ENCODE measurements around the gene FLNC. TPM values are rescaled to one million over a fixed set of nuclear protein-coding genes. Genes with fewer than 3 reads are reported as not detected.

The FLNC gene
- total and polyA plus RNA-seq, 2 of the 13 experiments (the other 11 are each of a cell fraction or from before 2014, with no cell fraction given), result 0.02 TPM; not detected in 1

DNA sequence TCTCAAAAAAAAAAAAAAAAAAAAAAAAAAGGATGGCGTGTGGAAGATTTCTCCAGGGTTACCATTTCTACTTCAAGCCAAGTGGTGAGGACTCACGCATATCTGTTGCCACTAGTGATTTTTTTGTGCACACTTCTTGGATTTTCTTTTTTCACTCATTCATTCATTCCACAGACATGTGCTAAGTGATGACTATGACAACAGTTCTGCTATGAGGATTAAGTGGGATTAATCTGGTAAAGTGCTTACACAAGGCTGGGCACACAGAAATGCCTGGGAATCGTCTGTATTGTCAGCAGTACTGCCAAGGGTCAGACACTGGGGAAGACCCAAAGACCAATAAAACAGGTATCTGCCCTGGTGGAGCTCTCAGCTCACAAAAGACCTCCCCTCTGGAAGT lies 48.4 kb upstream of the FLNC start (continued):
- no peak for TF ChIP-seq SALL1 (CRISPR knock-in tag; IDR thresholded peaks at IDR 0.05)
- TF ChIP-seq, protein P1, sequence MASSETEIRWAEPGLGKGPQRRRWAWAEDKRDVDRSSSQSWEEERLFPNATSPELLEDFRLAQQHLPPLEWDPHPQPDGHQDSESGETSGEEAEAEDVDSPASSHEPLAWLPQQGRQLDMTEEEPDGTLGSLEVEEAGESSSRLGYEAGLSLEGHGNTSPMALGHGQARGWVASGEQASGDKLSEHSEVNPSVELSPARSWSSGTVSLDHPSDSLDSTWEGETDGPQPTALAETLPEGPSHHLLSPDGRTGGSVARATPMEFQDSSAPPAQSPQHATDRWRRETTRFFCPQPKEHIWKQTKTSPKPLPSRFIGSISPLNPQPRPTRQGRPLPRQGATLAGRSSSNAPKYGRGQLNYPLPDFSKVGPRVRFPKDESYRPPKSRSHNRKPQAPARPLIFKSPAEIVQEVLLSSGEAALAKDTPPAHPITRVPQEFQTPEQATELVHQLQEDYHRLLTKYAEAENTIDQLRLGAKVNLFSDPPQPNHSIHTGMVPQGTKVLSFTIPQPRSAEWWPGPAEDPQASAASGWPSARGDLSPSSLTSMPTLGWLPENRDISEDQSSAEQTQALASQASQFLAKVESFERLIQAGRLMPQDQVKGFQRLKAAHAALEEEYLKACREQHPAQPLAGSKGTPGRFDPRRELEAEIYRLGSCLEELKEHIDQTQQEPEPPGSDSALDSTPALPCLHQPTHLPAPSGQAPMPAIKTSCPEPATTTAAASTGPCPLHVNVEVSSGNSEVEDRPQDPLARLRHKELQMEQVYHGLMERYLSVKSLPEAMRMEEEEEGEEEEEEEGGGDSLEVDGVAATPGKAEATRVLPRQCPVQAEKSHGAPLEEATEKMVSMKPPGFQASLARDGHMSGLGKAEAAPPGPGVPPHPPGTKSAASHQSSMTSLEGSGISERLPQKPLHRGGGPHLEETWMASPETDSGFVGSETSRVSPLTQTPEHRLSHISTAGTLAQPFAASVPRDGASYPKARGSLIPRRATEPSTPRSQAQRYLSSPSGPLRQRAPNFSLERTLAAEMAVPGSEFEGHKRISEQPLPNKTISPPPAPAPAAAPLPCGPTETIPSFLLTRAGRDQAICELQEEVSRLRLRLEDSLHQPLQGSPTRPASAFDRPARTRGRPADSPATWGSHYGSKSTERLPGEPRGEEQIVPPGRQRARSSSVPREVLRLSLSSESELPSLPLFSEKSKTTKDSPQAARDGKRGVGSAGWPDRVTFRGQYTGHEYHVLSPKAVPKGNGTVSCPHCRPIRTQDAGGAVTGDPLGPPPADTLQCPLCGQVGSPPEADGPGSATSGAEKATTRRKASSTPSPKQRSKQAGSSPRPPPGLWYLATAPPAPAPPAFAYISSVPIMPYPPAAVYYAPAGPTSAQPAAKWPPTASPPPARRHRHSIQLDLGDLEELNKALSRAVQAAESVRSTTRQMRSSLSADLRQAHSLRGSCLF (CRISPR knock-in tag; IDR thresholded peaks at IDR 0.05; ENCODE audit: borderline replicate concordance), result no peak
- TF ChIP-seq, protein P2, sequence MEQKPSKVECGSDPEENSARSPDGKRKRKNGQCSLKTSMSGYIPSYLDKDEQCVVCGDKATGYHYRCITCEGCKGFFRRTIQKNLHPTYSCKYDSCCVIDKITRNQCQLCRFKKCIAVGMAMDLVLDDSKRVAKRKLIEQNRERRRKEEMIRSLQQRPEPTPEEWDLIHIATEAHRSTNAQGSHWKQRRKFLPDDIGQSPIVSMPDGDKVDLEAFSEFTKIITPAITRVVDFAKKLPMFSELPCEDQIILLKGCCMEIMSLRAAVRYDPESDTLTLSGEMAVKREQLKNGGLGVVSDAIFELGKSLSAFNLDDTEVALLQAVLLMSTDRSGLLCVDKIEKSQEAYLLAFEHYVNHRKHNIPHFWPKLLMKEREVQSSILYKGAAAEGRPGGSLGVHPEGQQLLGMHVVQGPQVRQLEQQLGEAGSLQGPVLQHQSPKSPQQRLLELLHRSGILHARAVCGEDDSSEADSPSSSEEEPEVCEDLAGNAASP (CRISPR knock-in tag; IDR thresholded peaks at IDR 0.05; ENCODE audit: borderline replicate concordance), result no peak
- no peak for TF ChIP-seq TGIF2 (CRISPR knock-in tag; IDR thresholded peaks at IDR 0.05)

DNA sequence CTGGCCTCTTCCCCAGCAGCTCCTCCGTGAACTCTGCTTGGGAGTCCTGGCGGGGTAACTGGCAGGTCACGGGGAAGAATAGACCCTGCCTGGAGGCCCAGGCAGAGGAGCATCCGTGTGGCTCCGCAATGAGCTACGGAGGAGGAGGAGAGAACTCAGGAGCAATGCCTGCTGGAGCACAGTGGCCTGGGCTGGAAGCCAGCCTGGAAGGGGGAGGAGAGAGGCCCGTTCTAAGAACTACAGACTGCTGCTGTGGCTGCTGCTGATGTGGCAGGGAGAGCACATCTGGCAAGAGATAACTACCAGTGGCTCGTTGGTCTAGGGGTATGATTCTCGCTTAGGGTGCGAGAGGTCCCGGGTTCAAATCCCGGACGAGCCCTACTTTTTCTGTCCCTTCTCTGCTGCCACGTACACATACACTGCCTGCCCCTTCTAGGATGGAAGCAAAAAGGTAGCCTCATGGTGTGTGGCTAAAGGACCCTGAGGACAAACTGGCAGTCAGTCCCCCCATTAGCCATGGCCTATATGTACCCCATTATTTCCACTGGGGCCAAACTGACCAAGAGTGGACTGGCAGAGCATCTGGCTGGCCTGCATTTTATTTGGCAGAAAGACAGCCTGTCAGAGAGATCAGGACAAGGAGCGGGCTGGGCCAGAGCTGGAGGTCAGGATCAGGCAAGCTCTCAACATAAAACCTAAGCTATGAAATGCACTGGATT lies 46.9 kb upstream of the FLNC start:
- no peak overlapping the region for H2AFZ ChIP-seq (ENCODE audit: low read length)
- no peak overlapping the region for H3K9ac ChIP-seq (ENCODE audit: insufficient read depth, low read depth, low read length)
- H3K27me3 ChIP-seq (ENCODE audit: control insufficient read depth in 1 of 2, insufficient read depth in 2 of 2, low read length in 2 of 2), result no peaks in the 10 kb centered on the region
- peak overlapping the region; percentile 68 for H3K4me2 ChIP-seq (ENCODE audit: low read depth, low read length)
- H3K9me3 ChIP-seq (ENCODE audit: low read length), result no peaks in the 10 kb centered on the region
- ChIA-PET CTCF (ENCODE audit: low intra/inter-chr PET ratio, low total read pairs) (no interaction called here), POLR2A (interaction anchor here (1.7 kb wide), 1 partner anchor 44 kb away, joined by 5 read pairs; the partner anchor contains the start of gene CALU)
- peaks cover 15% of the 10 kb centered on the region for H3K4me1 ChIP-seq (ENCODE audit: insufficient read depth, low read length)
- in situ Hi-C loops (cut with HindIII; ENCODE audit: extremely low pct_ligation_motif_present, low pct_unique_long_range_greater_than_20kb), result no loop called here
- intact Hi-C loops (cut with micrococcal nuclease; ENCODE audit: unreplicated experiment), result loop anchor here (10.0 kb wide), 1 partner anchor 81 kb away; the partner anchor contains the start of gene ATP6V1F
- WGBS (ENCODE audit: low lambda C conversion rate), result 13% methylated on average over 13 of the region's 15 CpGs
- peak overlapping the region in 2 of 3 experiments; percentile 50 to 51; a peak in 4 of 6 replicates for H3K4me3 ChIP-seq (replicated peaks in 1 of 3; ENCODE audit: insufficient read depth in 1 of 3, low read depth in 2 of 3, low read length in 3 of 3)
- DNase-seq (ENCODE audit: low spot score) (peak; percentile 61), ATAC-seq (peak; percentile 82), FAIRE-seq (peak; percentile 28)
- H3K27ac ChIP-seq (ENCODE audit: extremely low read length, insufficient read depth, low read length), result no peak overlapping the region
- no peaks in the 10 kb centered on the region for H4K20me1 ChIP-seq (ENCODE audit: insufficient read depth, low read length)
- no peaks in the 10 kb centered on the region for H3K79me2 ChIP-seq (ENCODE audit: insufficient read depth, low read length)
- H3K36me3 ChIP-seq (replicated peaks in 1 of 2; ENCODE audit: control insufficient read depth in 1 of 2, insufficient read depth in 2 of 2, low read length in 2 of 2), result no peaks in the 10 kb centered on the region
- no TSS peak for BruUV-seq (replicated peaks)
- TF ChIP-seq KLF16 (CRISPR knock-in tag; IDR thresholded peaks at IDR 0.05), result 0 out of 4 replicates have a peak, but pooled peaks of 1 of the 2 experiments have one; percentile 38
- TF ChIP-seq NR2F6 (IDR thresholded peaks at IDR 0.05), result peak; percentile 30; the same call in 1 of the 2 replicates
- TF ChIP-seq NR2F6 (CRISPR knock-in tag; IDR thresholded peaks at IDR 0.05), result no peak
- TF ChIP-seq, protein P3, sequence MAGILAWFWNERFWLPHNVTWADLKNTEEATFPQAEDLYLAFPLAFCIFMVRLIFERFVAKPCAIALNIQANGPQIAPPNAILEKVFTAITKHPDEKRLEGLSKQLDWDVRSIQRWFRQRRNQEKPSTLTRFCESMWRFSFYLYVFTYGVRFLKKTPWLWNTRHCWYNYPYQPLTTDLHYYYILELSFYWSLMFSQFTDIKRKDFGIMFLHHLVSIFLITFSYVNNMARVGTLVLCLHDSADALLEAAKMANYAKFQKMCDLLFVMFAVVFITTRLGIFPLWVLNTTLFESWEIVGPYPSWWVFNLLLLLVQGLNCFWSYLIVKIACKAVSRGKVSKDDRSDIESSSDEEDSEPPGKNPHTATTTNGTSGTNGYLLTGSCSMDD (CRISPR knock-in tag; IDR thresholded peaks at IDR 0.05), result no peak
- no peak for TF ChIP-seq GFI1 (CRISPR knock-in tag; IDR thresholded peaks at IDR 0.05; ENCODE audit: borderline replicate concordance)
- TF ChIP-seq CREM (IDR thresholded peaks at IDR 0.05), result peak; percentile 29; the same call in 1 of the 2 replicates
- TF ChIP-seq CREM (CRISPR knock-in tag; IDR thresholded peaks at IDR 0.05), result no peak
- TF ChIP-seq SALL1 (CRISPR knock-in tag; IDR thresholded peaks at IDR 0.05), result peak; percentile 61; the same call in 1 of the 2 replicates
- TF ChIP-seq ZNF850 (CRISPR knock-in tag; conservative IDR thresholded peaks at IDR 0.05), result no peak
- TF ChIP-seq HOXA3 (CRISPR knock-in tag; IDR thresholded peaks at IDR 0.05), result peak; percentile 9; the same call in 1 of the 2 replicates
- TF ChIP-seq ZBTB38 (CRISPR knock-in tag; IDR thresholded peaks at IDR 0.05), result no peak
- TF ChIP-seq HMGA1 (CRISPR knock-in tag; conservative IDR thresholded peaks at IDR 0.05), result no peak
